Mammary epithelial cell (primary cell): ENCODE results near the gene KIF18A.

Experiments
- EZH2 ChIP-seq: IDR thresholded peaks from 2 replicates; pipeline ENCODE4 v1.6.1; 2012; ENCODE audit warnings: low read length, inconsistent platforms, borderline replicate concordance
- TF ChIP-seq, protein P1 (sequence below), 2 donors: IDR thresholded peaks in 1 of 2; conservative IDR thresholded peaks in 1 of 2; 2 replicates each; pipeline ENCODE4 v1.5.1; 2011 to 2012; ENCODE audit warnings: inconsistent platforms in 2 of 2, low read length in 2 of 2, mild to moderate bottlenecking in 2 of 2, control low read depth in 1 of 2, low read depth in 1 of 2; ENCODE audit not compliant: insufficient read depth in 1 of 2; ENCODE audit errors: extremely low read depth in 1 of 2

DNA sequence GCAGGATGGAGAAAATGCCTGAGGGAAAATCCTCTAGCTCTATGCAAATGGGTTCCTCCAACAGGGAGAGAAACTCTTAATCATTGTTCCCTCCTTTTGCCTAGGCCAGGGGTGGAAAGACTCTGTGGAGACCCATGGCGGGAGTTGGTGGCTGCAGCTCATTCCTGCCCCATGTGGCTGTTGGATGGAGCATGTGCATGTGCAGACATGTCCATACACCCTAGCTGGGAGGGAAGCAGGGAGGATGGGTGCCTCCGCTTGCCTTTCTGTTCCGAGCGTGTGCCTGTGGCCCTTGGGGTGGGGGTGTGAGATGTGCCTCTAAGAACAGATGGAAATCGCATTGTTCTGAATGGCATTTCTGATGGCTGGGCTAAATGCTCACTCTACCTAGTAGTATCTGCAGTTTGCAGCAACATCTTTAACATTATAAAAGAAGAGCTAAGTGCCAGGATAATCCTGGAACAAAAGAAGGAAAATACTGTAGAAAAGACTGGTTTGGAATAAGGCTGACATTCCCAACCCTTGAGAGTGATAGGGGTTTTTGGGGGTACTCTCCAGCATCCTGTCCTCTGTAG is 32.0 kb upstream of the KIF18A start:
- TF ChIP-seq, protein P1, sequence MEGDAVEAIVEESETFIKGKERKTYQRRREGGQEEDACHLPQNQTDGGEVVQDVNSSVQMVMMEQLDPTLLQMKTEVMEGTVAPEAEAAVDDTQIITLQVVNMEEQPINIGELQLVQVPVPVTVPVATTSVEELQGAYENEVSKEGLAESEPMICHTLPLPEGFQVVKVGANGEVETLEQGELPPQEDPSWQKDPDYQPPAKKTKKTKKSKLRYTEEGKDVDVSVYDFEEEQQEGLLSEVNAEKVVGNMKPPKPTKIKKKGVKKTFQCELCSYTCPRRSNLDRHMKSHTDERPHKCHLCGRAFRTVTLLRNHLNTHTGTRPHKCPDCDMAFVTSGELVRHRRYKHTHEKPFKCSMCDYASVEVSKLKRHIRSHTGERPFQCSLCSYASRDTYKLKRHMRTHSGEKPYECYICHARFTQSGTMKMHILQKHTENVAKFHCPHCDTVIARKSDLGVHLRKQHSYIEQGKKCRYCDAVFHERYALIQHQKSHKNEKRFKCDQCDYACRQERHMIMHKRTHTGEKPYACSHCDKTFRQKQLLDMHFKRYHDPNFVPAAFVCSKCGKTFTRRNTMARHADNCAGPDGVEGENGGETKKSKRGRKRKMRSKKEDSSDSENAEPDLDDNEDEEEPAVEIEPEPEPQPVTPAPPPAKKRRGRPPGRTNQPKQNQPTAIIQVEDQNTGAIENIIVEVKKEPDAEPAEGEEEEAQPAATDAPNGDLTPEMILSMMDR (conservative IDR thresholded peaks at IDR 0.05 in 1 of 2, IDR thresholded peaks at IDR 0.05 in 1 of 2; ENCODE audit: extremely low read depth in 1 of 2, insufficient read depth in 1 of 2, low read depth in 1 of 2, low read length in 2 of 2): no peak
- no peak for TF ChIP-seq EZH2
